ENCODE data around the gene SPO11.
"Not testable (repeated sequence)": the region's sequence is repeated elsewhere in the genome, so short reads cannot be mapped to it uniquely, and the experiment has no call there.

Gene SPO11

DNA sequence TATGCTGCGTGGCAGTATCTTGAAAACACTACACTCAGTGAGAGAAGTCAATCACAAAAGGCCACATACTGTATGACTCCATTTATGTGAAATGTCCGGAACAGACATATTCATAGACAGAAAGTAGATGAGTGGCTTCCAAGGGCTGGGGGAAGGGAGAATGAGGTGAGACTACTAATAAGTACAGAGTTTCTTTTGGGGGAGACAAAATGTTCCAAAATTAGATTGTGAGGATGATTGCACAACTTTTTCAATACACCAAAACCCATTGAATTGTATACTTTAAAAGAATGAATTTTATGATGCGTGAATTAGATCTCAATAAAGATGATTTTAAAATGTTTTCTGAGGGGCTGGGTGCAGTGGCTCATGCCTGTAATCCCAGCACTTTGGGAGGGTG lies 9.2 kb upstream of the SPO11 start:
- no peak for DNase-seq
- Mint-ChIP-seq H3K4me1 (no peaks in the 10 kb centered on the region), H3K4me3 (no peak overlapping the region), H3K9me3 (no peaks in the 10 kb centered on the region), H3K27me3 (peaks cover 36% of the 10 kb centered on the region), H3K27ac (no peak overlapping the region)
- ATAC-seq, result no peak

DNA sequence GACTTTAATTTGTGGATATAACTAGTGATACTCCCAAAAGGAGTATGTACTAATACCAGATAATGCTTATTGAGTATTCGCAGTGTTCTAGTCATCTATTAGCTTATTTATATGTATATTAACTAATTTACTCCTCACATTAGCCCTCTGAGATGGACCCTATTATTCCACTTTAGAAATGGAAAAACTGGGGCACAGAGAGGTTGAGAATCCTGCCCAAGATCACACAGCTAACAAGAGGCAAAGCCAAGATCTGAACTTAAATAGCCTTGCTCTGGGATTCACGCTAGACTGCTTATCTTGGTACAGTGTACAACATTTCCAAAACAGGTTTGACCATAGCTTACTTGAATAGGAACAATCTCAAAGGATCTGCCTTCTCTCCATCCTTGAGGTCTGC lies 8.5 kb upstream of the SPO11 start:
- ATAC-seq (no peak), DNase-seq (no peak)
- no peak overlapping the region for H3K27ac Mint-ChIP-seq
- H3K4me1 Mint-ChIP-seq, result no peaks in the 10 kb centered on the region
- no peak overlapping the region for H3K4me3 Mint-ChIP-seq
- no peaks in the 10 kb centered on the region for H3K9me3 Mint-ChIP-seq
- H3K27me3 Mint-ChIP-seq, result peaks cover 38% of the 10 kb centered on the region

- no peak overlapping the region for H3K4me3 Mint-ChIP-seq
- ATAC-seq (no peak), DNase-seq (no peak)
- H3K9me3 Mint-ChIP-seq, result no peaks in the 10 kb centered on the region
- peaks cover 45% of the 10 kb centered on the region for H3K27me3 Mint-ChIP-seq
- no peaks in the 10 kb centered on the region for H3K4me1 Mint-ChIP-seq
- no peak overlapping the region for H3K27ac Mint-ChIP-seq
Observed at GRCh38 chr20:57322476-57322875, 7.1 kb upstream of the SPO11 start.

- no peaks in the 10 kb centered on the region for H3K9me3 Mint-ChIP-seq
- no peak overlapping the region for H3K27ac Mint-ChIP-seq
- H3K4me3 Mint-ChIP-seq, result no peak overlapping the region
- H3K4me1 Mint-ChIP-seq, result no peaks in the 10 kb centered on the region
- H3K27me3 Mint-ChIP-seq, result peaks cover 50% of the 10 kb centered on the region
- ATAC-seq (no peak), DNase-seq (no peak)
Observed at GRCh38 chr20:57323034-57323433, 6.6 kb upstream of the SPO11 start.

DNA sequence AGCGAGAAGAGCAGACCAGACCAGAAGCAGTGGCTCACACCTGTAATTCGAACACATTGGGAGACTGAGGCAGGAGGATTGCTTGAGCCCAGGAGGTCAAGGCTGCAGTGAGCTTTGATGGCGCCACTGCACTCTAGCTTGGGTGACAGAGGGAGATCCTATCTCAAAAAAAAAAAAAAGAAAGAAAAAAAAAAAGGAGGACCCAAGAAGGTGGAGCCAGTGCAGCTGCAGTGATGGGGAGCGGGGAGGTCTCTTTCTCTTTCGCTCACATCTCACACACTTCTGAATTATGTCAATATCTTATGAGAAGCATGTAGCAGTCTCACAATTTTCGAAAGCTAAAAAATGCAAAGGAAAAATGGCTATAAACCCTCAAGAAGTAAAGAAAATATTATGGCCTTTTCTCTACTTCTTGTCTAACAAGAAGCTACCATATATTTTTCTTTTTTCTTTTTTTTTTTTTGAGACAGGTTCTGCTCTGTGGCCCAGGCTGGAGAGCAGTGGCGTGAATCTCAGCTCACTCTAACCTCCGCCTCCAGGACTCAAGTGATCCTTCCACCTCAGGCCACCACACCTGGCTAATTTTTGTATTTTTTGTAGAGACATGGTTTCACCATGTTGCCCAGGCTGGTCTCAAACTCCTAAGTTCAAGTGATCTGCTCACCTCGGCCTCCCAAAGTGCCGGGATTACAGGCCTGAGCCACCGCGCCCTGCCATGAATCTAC lies 3.8 kb upstream of the SPO11 start:
- Mint-ChIP-seq H3K9me3 (no peaks in the 10 kb centered on the region), H3K27ac (no peak overlapping the region), H3K27me3 (peaks cover 62% of the 10 kb centered on the region), H3K4me1 (no peaks in the 10 kb centered on the region), H3K4me3 (no peak overlapping the region)
- DNase-seq (no peak), ATAC-seq (no peak)

DNA sequence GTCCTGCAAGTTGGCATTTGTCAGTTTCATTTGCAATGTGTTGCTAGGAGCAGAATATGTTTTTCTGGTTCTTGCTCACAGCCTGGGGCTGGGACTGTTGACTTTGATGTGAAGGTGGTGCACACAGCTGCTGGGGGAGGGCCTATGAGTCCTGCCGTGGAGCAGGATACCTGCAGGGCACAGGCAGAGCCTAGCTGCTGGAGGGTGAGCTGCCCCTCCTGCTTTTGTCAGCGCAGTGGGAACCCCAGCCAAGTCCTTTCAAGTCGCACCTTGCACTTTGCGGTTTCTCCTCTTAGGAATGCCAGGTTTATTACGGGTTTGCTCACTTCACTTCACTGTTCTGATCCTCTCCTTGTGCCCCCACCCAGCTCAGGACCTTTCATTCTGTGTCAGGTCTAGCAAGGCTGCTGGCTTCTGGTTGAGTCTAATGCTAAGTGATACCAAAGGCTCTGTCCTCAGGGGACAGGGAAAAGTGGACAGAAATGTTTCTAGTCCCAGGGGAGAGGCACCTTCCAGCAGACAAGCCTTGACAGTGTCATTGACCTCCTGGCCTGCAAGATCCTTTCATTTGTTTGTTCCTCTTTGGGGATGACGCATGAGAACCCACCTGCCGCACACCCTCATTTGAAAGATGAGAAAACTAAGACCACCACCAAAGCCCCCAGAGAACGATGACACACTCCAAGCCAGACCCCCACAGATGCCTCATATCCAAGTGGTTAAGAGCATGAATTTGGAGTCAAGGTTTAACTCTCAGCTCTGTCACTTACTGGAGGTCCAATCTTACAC lies 2.7 kb upstream of the SPO11 start:
- peaks cover 61% of the 10 kb centered on the region for H3K27me3 Mint-ChIP-seq
- no peak overlapping the region for H3K27ac Mint-ChIP-seq
- DNase-seq (no peak), ATAC-seq (no peak)
- no peaks in the 10 kb centered on the region for H3K9me3 Mint-ChIP-seq
- H3K4me1 Mint-ChIP-seq, result no peaks in the 10 kb centered on the region
- no peak overlapping the region for H3K4me3 Mint-ChIP-seq

DNA sequence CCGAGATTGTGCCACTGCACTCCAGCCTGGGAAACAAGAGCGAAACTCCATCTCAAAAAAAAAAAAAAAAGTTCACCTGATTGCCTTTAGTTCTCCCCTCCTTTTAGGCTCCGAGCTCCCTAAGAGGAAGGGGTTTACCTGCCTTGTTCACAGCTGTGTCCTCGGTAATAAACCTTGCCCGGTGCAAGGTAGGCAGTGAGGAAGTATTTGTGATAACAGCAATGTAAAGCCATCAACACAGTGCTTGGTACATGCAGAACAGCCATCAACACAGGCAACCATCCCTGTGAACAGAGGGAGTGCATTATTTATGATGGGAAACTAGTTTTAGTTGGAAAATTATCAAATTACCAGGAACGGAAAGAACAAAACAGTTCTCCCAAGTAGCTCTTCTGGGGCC lies 1.8 kb upstream of the SPO11 start:
- peaks cover 51% of the 10 kb centered on the region for H3K27me3 Mint-ChIP-seq

GRCh38 chr20:57330998-57331397 lies 1.4 kb downstream of the SPO11 start:
- ATAC-seq (no peak), DNase-seq (no peak)
- peaks cover 44% of the 10 kb centered on the region for H3K27me3 Mint-ChIP-seq
- H3K4me1 Mint-ChIP-seq, result no peaks in the 10 kb centered on the region
- no peak overlapping the region for H3K4me3 Mint-ChIP-seq
- no peak overlapping the region for H3K27ac Mint-ChIP-seq
- no peaks in the 10 kb centered on the region for H3K9me3 Mint-ChIP-seq

More for the DNA sequence above, 1.8 kb upstream of the SPO11 start:
- H3K4me1 Mint-ChIP-seq, result no peaks in the 10 kb centered on the region
- H3K9me3 Mint-ChIP-seq, result no peaks in the 10 kb centered on the region
- no peak overlapping the region for H3K27ac Mint-ChIP-seq
- ATAC-seq, result no peak
- H3K4me3 Mint-ChIP-seq, result no peak overlapping the region
- no peak for DNase-seq

DNA sequence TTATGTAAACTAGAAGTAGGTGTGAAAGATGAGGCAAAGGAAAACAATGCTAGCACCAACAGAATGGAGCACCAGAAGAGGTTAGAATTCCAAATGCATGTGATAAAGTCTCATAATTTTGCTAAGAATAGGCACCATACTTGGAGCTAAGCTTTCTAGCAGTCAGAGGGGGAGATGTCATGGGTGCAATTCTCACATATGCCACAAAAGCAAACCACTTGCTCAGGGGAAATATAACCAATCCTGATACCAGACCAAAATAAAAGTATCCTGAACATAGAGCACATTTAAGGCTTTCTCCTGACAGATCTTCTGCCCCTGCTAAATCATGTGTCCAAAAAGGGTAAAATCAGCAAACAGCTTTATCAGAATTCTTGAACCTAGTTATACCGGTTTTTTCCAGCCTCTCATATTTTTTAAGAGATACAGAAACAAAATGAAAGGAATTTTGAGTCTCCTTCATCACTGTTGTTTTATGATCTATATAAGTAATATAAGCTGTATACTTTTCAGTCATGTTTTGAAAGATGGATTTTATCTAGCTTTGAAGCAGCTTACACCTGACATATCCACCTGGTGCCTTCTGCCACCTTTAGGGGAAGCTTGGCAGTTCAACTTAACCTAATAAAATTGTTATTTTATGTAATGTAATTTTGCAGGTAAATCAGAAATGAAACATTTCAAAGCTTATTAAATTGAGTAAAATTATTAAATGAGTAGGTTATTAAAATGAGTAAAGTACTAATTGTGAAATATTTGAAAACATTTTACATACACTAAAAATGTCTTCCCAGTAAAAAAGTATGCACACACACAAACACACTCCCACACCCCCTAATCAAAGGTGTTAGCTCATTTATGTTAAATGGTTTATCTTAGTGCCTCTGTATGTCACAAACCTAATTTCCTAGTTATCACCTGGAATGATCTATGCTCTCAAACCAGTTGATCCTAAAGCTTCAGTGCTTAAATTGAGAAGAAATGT lies 2.8 kb downstream of the SPO11 start:
- Mint-ChIP-seq H3K9me3 (no peaks in the 10 kb centered on the region), H3K27me3 (peaks cover 45% of the 10 kb centered on the region), H3K27ac (no peak overlapping the region), H3K4me1 (no peaks in the 10 kb centered on the region), H3K4me3 (no peak overlapping the region)
- ATAC-seq (no peak), DNase-seq (no peak)

DNA sequence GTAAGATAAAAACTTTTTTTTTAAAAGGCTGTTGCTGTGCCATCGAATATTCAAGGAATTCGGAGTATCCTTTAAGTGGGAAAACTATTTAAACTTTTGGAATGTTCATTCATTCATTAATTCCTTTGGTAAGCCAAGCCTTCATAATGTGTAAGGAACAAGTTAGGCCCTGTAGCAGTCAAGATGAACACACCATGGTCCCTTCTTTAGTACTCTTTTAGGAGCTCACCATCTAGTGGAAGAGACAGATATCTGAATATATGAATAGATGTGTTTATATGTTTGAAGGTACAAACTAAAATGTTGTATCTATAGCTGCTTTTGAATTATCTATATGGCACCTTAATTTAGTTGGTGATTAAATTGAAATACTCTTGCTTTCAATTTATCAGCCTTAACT lies 5.8 kb downstream of the SPO11 start:
- ATAC-seq, result no peak

GRCh38 chr20:57341663-57342062 lies 12.1 kb downstream of the SPO11 start:
- H3K4me1 Mint-ChIP-seq, result no peaks in the 10 kb centered on the region
- H3K27ac Mint-ChIP-seq, result no peak overlapping the region
- ATAC-seq (no peak), DNase-seq (no peak)
- H3K4me3 Mint-ChIP-seq, result no peak overlapping the region
- no peaks in the 10 kb centered on the region for H3K9me3 Mint-ChIP-seq
- peaks cover 10% of the 10 kb centered on the region for H3K27me3 Mint-ChIP-seq

More for the DNA sequence above, 5.8 kb downstream of the SPO11 start:
- no peak overlapping the region for H3K4me3 Mint-ChIP-seq
- H3K27ac Mint-ChIP-seq, result no peak overlapping the region
- peaks cover 21% of the 10 kb centered on the region for H3K27me3 Mint-ChIP-seq
- no peak for DNase-seq
- H3K9me3 Mint-ChIP-seq, result no peaks in the 10 kb centered on the region
- H3K4me1 Mint-ChIP-seq, result no peaks in the 10 kb centered on the region

DNA sequence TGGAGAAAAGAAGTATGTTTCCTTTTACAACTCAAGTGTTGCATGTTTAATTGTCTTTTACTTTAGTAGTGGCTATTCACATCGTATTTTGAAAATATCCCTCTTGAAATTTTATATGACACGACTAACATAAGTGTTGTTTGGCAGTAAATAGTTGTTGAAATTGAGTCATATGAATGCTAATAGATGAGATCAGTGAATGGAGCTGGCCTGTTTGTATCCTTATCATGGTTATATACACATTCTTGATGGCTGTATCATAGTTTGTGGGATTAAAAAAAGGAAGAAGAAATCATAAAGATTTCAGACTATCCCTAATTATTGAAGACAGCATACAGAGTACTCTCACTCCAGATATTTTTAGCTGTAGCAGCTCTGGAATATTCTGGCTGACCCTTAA lies 13.2 kb downstream of the SPO11 start:
- H3K9me3 Mint-ChIP-seq, result no peaks in the 10 kb centered on the region
- no peak overlapping the region for H3K27ac Mint-ChIP-seq
- peaks cover 9% of the 10 kb centered on the region for H3K27me3 Mint-ChIP-seq
- no peaks in the 10 kb centered on the region for H3K4me1 Mint-ChIP-seq
- DNase-seq, result no peak
- H3K4me3 Mint-ChIP-seq, result no peak overlapping the region
- ATAC-seq, result no peak

- Mint-ChIP-seq H3K27ac (no peak overlapping the region), H3K27me3 (peaks cover 9% of the 10 kb centered on the region), H3K9me3 (no peaks in the 10 kb centered on the region), H3K4me3 (no peak overlapping the region), H3K4me1 (peaks cover 5% of the 10 kb centered on the region)
- ATAC-seq (peak; percentile 50), DNase-seq (peak; percentile 52 to 58)
Observed at GRCh38 chr20:57346477-57346876, 16.9 kb downstream of the SPO11 start.

DNA sequence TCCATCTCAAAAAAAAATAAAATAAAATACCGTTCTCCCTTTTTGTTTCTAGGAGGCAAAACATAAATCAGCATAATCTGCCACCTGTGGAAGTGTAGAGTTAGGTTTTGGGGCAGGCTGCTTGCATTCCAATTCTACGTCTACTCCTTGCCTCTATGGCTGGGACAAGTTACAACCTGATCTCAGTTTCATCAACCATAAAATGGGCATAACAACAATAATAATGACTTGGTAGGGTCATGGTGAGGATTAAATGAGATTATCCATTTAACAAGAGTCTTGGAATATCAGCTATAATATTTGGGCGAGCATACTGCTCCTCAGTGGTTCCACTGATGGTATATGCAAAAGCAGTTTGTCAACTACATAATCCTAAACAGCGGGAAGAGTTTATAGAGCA lies 17.8 kb downstream of the SPO11 start:
- H3K4me1 Mint-ChIP-seq, result peaks cover 14% of the 10 kb centered on the region

DNA sequence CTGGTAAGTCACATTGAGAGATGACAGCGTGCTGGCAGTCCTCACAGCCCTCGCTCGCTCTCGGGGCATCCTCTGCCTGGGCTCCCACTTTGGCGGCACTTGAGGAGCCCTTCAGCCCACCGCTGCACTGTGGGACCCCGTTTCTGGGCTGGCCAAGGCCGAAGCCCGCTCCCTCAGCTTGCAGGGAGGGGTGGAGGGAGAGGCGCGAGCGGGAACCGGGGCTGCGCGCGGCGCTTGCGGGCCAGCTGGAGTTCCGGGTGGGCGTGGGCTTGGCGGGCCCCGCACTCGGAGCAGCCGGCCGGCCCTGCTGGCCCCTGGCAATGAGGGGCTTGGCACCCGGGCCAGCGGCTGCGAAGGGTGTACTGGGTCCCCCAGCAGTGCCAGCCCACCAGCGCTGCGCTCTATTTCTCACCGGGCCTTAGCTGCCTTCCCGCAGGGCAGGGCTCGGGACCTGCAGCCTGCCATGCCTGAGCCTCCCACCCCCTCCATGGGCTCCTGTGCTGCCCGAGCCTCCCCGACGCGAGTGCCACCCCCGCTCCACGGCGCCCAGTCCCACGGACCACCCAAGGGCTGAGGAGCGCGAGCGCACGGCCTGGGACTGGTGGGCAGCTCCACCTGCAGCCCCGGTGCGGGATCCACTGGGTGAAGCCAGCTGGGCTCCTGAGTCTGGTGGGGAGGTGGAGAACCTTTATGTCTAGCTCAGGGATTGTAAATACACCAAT lies 18.8 kb downstream of the SPO11 start:
- not testable (repeated sequence) for DNase-seq, H3K27ac Mint-ChIP-seq, ATAC-seq, H3K9me3 Mint-ChIP-seq, H3K27me3 Mint-ChIP-seq
- peaks cover 22% of the 10 kb centered on the region for H3K4me1 Mint-ChIP-seq
- H3K4me3 Mint-ChIP-seq, result peak overlapping the region in 1 of 2 donors; percentile 18

More for the DNA sequence above, 17.8 kb downstream of the SPO11 start:
- no peak for ATAC-seq
- H3K27me3 Mint-ChIP-seq, result peaks cover 8% of the 10 kb centered on the region
- no peaks in the 10 kb centered on the region for H3K9me3 Mint-ChIP-seq
- no peak overlapping the region for H3K4me3 Mint-ChIP-seq
- DNase-seq, result no peak
- no peak overlapping the region for H3K27ac Mint-ChIP-seq
